ENCODE data around the gene FGF18.

Gene FGF18

GRCh38 chr5:171453988-171454387, 34.5 kb downstream of the FGF18 start:
- H3K4me3 ChIP-seq (replicated peaks; ENCODE audit: low read depth, low read length), result no peak overlapping the region
- no peak for TF ChIP-seq CTCF (IDR thresholded peaks at IDR 0.05; ENCODE audit: low read length, missing control alignments)
- no peak for DNase-seq (ENCODE audit: low read depth)

- DNase-seq (ENCODE audit: low read depth), result no peak
- H3K4me3 ChIP-seq (replicated peaks; ENCODE audit: low read depth, low read length), result no peak overlapping the region
- no peak for TF ChIP-seq CTCF (IDR thresholded peaks at IDR 0.05; ENCODE audit: low read length, missing control alignments)
These were observed 35.1 kb downstream of the FGF18 start for GRCh38 chr5:171454549-171454948.

- DNase-seq (ENCODE audit: low read depth), result no peak
- no peak for TF ChIP-seq CTCF (IDR thresholded peaks at IDR 0.05; ENCODE audit: low read length, missing control alignments)
- H3K4me3 ChIP-seq (replicated peaks; ENCODE audit: low read depth, low read length), result no peak overlapping the region
These were observed 36.1 kb downstream of the FGF18 start for GRCh38 chr5:171455522-171455921.

GRCh38 chr5:171457208-171457981, 37.9 kb downstream of the FGF18 start:
- no peak for TF ChIP-seq CTCF (IDR thresholded peaks at IDR 0.05; ENCODE audit: low read length, missing control alignments)
- no peak overlapping the region for H3K4me3 ChIP-seq (replicated peaks; ENCODE audit: low read depth, low read length)
- DNase-seq (ENCODE audit: low read depth), result no peak

- no peak for DNase-seq (ENCODE audit: low read depth)
- no peak for TF ChIP-seq CTCF (IDR thresholded peaks at IDR 0.05; ENCODE audit: low read length, missing control alignments)
- no peak overlapping the region for H3K4me3 ChIP-seq (replicated peaks; ENCODE audit: low read depth, low read length)
These were observed 40.4 kb downstream of the FGF18 start for GRCh38 chr5:171459839-171460238.

- TF ChIP-seq CTCF (IDR thresholded peaks at IDR 0.05; ENCODE audit: low read length, missing control alignments), result no peak
These were observed 42.9 kb downstream of the FGF18 start for GRCh38 chr5:171462136-171462927.

More at GRCh38 chr5:171462136-171462927, 42.9 kb downstream of the FGF18 start:
- H3K4me3 ChIP-seq (replicated peaks; ENCODE audit: low read depth, low read length), result no peak overlapping the region
- DNase-seq (ENCODE audit: low read depth), result no peak
